ENCODE measurements around the gene KANSL3. TPM values are rescaled to one million over a fixed set of nuclear protein-coding genes. Genes with fewer than 3 reads are reported as not detected.
A peak's percentile ranks its signal among the peaks of the same experiment; 100 is the strongest.
"Not testable (repeated sequence)": the region's sequence is repeated elsewhere in the genome, so short reads cannot be mapped to it uniquely, and the experiment has no call there.

The KANSL3 gene
- total RNA-seq, 1 donor from 2014 or later, result 56.1 TPM

DNA sequence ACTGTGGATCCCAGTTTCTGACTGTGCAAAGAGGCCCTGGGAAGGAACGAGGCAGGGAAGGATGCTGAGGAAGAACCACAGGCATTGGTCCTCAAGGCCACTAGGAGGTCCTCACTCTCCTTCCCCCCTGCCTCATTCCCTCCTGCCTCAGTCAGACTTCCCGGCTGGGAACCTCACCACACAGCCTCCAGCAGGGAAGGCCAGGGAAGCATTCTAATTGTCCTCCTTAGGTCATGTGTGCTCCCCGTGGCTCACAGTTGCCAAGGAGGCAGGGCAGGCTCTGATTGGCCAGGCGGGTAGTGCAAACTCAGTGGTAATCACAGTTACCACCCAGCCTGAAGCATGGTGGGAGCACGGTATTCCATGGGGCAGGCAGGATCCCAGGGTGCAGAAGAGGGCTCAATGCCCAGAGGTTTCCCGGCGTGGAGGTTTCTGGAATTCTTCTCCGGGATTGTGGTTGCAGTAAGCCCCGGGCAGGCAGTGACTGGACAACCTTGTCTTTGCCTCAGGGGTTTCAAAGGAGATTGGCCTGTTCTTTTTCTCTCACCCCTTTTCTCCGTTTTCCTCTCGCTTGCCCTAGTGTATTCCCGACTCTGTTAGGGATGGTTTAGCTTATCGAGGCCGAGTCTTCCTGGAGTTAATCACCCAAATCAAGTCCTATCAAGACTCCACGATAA, 31.6 kb upstream of the KANSL3 start:
- intact Hi-C loops (cut with DNase I), result loop anchor here (5.0 kb wide), 1 partner anchor 42 kb away; no protein-coding TSS in a partner anchor
- DNase-seq (ENCODE audit: low spot score in 2 of 2), result no peak
- TF ChIP-seq, protein P1, sequence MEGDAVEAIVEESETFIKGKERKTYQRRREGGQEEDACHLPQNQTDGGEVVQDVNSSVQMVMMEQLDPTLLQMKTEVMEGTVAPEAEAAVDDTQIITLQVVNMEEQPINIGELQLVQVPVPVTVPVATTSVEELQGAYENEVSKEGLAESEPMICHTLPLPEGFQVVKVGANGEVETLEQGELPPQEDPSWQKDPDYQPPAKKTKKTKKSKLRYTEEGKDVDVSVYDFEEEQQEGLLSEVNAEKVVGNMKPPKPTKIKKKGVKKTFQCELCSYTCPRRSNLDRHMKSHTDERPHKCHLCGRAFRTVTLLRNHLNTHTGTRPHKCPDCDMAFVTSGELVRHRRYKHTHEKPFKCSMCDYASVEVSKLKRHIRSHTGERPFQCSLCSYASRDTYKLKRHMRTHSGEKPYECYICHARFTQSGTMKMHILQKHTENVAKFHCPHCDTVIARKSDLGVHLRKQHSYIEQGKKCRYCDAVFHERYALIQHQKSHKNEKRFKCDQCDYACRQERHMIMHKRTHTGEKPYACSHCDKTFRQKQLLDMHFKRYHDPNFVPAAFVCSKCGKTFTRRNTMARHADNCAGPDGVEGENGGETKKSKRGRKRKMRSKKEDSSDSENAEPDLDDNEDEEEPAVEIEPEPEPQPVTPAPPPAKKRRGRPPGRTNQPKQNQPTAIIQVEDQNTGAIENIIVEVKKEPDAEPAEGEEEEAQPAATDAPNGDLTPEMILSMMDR (IDR thresholded peaks at IDR 0.05), result no peak
- H3K27ac ChIP-seq, result no peak overlapping the region
- H3K27me3 ChIP-seq, result no peaks in the 10 kb centered on the region
- H3K4me1 ChIP-seq, result peaks cover 8 to 12% of the 10 kb centered on the region in 2 donors
- H3K36me3 ChIP-seq, result no peaks in the 10 kb centered on the region
- H3K4me3 ChIP-seq, result no peak overlapping the region
- H3K9me3 ChIP-seq, result no peaks in the 10 kb centered on the region

DNA sequence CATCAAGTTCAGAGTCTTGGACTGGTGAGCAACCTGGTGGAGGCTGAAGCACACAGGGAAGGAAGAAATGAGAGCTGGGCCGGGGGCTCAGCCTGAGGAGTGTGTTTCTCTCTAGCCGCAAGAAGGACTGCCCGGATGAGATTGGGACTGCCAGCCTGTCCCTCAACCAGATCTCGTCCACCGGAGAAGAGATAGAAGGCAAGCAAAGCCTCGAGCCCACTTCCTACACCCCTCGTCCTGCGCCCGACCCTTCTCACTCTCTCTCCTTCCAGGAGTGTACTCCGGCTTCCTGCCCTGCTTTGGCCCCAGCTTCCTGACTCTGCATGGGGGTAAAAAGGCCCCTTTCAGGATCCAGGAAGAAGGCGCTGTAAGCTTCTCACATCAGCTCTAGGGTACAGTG, 30.7 kb upstream of the KANSL3 start:
- Histone ChIP-seq H3K36me3 (no peaks in the 10 kb centered on the region), H3K27ac (no peak overlapping the region), H3K27me3 (no peaks in the 10 kb centered on the region), H3K9me3 (no peaks in the 10 kb centered on the region), H3K4me1 (peaks cover 8 to 12% of the 10 kb centered on the region in 2 donors), H3K4me3 (no peak overlapping the region)
- TF ChIP-seq, protein P1 (IDR thresholded peaks at IDR 0.05), result no peak
- no peak for DNase-seq (ENCODE audit: low spot score in 2 of 2)
- intact Hi-C loops (cut with DNase I), result loop anchor here (5.0 kb wide), 1 partner anchor 41 kb away; no protein-coding TSS in a partner anchor

DNA sequence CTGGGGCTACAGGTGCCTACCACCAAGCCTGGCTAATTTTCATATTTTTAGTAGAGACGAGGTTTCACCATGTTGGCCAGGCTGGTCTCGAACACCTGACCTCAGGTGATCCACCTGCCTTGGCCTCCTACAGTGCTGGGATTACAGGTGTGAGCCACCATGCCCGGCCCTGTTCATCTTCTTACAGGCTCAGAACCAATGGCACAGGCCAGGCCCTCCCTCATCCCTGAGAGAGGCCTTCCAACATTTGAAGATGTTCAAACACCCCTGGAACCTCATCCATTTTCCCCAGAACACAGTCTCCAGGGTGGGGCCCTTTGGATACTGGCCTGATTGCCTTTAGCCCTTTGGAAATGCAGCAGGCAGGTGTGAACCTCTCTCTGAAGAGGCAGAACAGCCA, 27.6 kb upstream of the KANSL3 start:
- not testable (repeated sequence) for H3K4me3 ChIP-seq; H3K27me3 ChIP-seq; H3K36me3 ChIP-seq; H3K9me3 ChIP-seq; DNase-seq (ENCODE audit: low spot score in 2 of 2)
- H3K4me1 ChIP-seq, result peaks cover 8 to 12% of the 10 kb centered on the region in 2 donors
- intact Hi-C loops (cut with DNase I), result loop anchor here (1.0 to 5.0 kb wide), 3 partner anchors 27 to 95 kb away; partner anchors contain the start of genes CNNM4 and KANSL3
- peak overlapping the region; percentile 87 to 92 for H3K27ac ChIP-seq

DNA sequence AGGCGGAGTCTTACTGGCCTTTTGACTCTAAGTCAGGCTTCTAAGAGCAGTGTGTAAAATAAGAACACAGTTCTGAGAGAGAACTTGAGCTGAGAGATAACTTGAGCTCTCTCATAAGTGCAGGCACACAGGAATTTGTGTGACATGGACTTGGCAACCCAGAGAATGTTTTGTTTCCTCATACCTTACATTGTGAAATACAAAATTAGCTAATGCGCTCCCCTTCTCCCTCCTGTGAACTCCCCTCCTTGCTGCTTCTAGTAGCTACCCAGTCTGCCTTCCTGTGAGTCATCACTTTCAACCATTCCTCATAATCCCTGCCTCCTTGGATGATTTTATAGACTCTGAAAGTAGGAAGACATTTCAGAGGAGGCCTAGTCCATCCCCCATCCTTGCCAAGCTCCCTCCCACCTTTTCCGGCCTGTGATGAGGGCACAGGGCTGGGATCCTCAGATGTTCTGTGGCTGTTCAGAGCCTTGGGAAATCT, 27.0 kb upstream of the KANSL3 start:
- intact Hi-C loops (cut with DNase I), result loop anchor here (1.0 to 5.0 kb wide), 3 partner anchors 27 to 95 kb away; partner anchors contain the start of genes CNNM4 and KANSL3
- DNase-seq (ENCODE audit: low spot score in 2 of 2), result peak in 1 of 2 donors; percentile 85

DNA sequence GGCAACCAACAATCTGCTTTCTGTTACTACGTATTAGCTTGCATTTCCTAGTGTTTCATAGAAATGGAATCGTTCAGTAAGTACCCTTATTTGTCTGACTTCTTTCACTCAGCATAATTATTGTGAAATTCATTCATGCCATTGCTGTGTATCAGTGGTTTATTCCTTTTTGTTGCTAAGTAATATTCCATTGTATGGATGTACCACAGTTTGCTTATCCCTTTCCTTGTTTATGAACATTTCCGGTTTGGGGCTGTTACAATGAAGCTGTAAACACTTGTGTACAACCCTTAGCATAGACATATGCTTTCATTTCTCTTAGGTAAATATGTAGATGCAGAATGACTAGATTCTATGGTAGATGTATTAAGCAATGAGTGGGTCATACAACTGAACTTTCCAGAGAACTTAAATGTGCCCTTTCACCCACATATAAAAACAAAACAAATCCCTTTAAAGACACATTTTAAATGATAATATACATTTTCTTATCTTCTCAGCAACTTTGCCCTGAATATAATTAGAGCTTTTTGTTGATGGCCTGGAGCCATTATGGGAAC, 26.3 kb upstream of the KANSL3 start:
- Histone ChIP-seq H3K9me3 (no peaks in the 10 kb centered on the region), H3K27ac (peak overlapping the region; percentile 87 to 92), H3K36me3 (no peaks in the 10 kb centered on the region), H3K27me3 (no peaks in the 10 kb centered on the region), H3K4me3 (no peak overlapping the region), H3K4me1 (peaks cover 8 to 12% of the 10 kb centered on the region in 2 donors)
- no peak for DNase-seq (ENCODE audit: low spot score in 2 of 2)
- intact Hi-C loops (cut with DNase I), result no loop called here
- TF ChIP-seq, protein P1 (IDR thresholded peaks at IDR 0.05), result no peak

More for the DNA sequence above, 27.0 kb upstream of the KANSL3 start:
- H3K4me1 ChIP-seq, result peaks cover 8 to 12% of the 10 kb centered on the region in 2 donors
- TF ChIP-seq, protein P1 (IDR thresholded peaks at IDR 0.05), result no peak
- H3K4me3 ChIP-seq, result no peak overlapping the region
- H3K36me3 ChIP-seq, result no peaks in the 10 kb centered on the region
- peak overlapping the region; percentile 87 to 92 for H3K27ac ChIP-seq
- H3K27me3 ChIP-seq, result no peaks in the 10 kb centered on the region
- H3K9me3 ChIP-seq, result no peaks in the 10 kb centered on the region

DNA sequence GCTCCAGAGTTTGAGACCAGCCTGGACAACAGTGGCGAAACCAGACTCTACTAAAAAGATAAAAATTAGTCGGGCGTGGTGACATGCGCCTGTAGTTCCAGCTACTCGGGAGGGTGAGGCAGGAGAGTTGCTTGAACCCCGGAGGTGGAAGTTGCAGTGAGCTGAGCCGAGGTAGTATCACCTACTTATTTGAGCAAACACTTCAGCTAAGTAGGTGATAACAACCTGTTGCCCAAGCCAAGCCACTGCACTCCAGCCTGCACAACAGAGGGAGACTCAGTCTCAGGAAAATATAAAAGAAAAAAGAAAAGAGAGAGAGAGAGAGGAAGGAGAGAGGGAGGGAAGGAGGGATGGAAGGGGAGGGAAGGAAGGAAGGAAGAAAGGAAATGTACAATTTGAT, 25.7 kb upstream of the KANSL3 start:
- Histone ChIP-seq H3K27ac (peak overlapping the region in 1 of 2 donors; percentile 9), H3K4me3 (no peak overlapping the region), H3K27me3 (no peaks in the 10 kb centered on the region), H3K9me3 (no peaks in the 10 kb centered on the region), H3K36me3 (no peaks in the 10 kb centered on the region), H3K4me1 (peaks cover 8 to 12% of the 10 kb centered on the region in 2 donors)
- intact Hi-C loops (cut with DNase I), result no loop called here
- TF ChIP-seq, protein P1 (IDR thresholded peaks at IDR 0.05), result no peak
- DNase-seq (ENCODE audit: low spot score in 2 of 2), result no peak

Measured in ascending aorta (tissue), 2 donors.